ENCODE results near the gene DUSP16.

The DUSP16 gene

GRCh38 chr12:12562016-12562483, 613 bp downstream of the DUSP16 start:
- peak; percentile 26 for DNase-seq (ENCODE audit: low read depth)
- peak overlapping the region; percentile 82 for H3K4me3 ChIP-seq (replicated peaks; ENCODE audit: low read depth, low read length)
- TF ChIP-seq CTCF (IDR thresholded peaks at IDR 0.05; ENCODE audit: low read length, missing control alignments), result no peak

- peak overlapping the region; percentile 82 for H3K4me3 ChIP-seq (replicated peaks; ENCODE audit: low read depth, low read length)
- TF ChIP-seq CTCF (IDR thresholded peaks at IDR 0.05; ENCODE audit: low read length, missing control alignments), result no peak
- peak; percentile 59 for DNase-seq (ENCODE audit: low read depth)
These were observed 1.2 kb downstream of the DUSP16 start for GRCh38 chr12:12561371-12562015.

GRCh38 chr12:12560587-12561370, 1.9 kb downstream of the DUSP16 start:
- DNase-seq (ENCODE audit: low read depth), result peak; percentile 72
- TF ChIP-seq CTCF (IDR thresholded peaks at IDR 0.05; ENCODE audit: low read length, missing control alignments), result no peak
- peak overlapping the region; percentile 82 for H3K4me3 ChIP-seq (replicated peaks; ENCODE audit: low read depth, low read length)

- DNase-seq (ENCODE audit: low read depth), result no peak
- TF ChIP-seq CTCF (IDR thresholded peaks at IDR 0.05; ENCODE audit: low read length, missing control alignments), result no peak
- peak overlapping the region; percentile 82 for H3K4me3 ChIP-seq (replicated peaks; ENCODE audit: low read depth, low read length)
These were observed 2.9 kb downstream of the DUSP16 start for GRCh38 chr12:12559719-12560296.

- TF ChIP-seq CTCF (IDR thresholded peaks at IDR 0.05; ENCODE audit: low read length, missing control alignments), result no peak
- H3K4me3 ChIP-seq (replicated peaks; ENCODE audit: low read depth, low read length), result no peak overlapping the region
- no peak for DNase-seq (ENCODE audit: low read depth)
These were observed 4.4 kb downstream of the DUSP16 start for GRCh38 chr12:12558291-12558690.

- no peak for DNase-seq (ENCODE audit: low read depth)
- TF ChIP-seq CTCF (IDR thresholded peaks at IDR 0.05; ENCODE audit: low read length, missing control alignments), result no peak
- no peak overlapping the region for H3K4me3 ChIP-seq (replicated peaks; ENCODE audit: low read depth, low read length)
These were observed 4.9 kb downstream of the DUSP16 start for GRCh38 chr12:12557733-12558132.

Measured in fibroblast of pulmonary artery (primary cell).